UCSD-AML1 (cell line): Measurements from ENCODE around the gene OBSL1.
A peak's percentile ranks its signal among the peaks of the same experiment; 100 is the strongest.

Experiments
- DNase-seq: peaks from one replicate; lab custom pipeline; 2025; ENCODE audit not compliant: unreplicated experiment; lab: John Stamatoyannopoulos, UW

Gene OBSL1

DNA sequence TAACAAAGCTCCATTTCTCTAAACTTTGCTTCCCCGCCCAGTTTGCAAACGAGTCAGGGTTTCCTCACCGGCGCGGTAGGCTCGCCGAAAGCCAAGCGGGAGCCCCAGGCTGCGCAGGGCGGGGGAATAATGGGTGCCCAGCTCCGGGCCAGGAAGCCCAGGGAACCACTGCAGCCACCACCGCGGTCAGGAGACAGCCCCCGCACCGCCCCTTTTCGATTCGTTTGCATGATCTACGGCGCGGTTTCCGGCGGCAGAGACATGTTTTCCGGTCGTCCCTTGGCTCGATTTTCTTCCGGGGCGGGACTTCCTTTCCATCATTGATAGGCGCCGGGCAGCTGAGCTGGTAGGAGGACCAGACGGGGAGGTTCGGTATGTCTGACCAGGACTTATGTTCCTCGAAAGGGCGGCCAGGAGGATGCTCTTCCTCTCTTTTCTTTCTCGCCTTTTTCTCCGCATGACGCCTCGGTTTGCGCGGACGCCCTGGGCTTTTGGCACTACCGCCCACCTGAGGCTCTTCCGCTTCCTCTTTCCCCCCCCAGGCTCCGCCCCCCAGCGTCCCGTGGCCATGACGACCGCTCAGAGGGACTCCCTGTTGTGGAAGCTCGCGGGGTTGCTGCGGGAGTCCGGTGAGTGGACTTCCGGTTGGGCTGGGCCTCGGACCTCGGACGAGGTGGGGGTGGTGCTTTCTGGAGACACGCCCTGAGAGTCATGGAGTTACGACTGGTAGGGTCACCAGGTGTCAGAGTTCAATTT is 26.4 kb upstream of the OBSL1 start, which contains the start of gene STK11IP:
TSS of gene STK11IP (plus strand) at position 306 of the 756 bp plus-strand sequence. CDS start at position 569, 263 bp downstream.
- DNase-seq: peak; percentile 96

GRCh38 chr2:219596954-219597551 is 25.7 kb upstream of the OBSL1 start:
- no peak for DNase-seq

DNA sequence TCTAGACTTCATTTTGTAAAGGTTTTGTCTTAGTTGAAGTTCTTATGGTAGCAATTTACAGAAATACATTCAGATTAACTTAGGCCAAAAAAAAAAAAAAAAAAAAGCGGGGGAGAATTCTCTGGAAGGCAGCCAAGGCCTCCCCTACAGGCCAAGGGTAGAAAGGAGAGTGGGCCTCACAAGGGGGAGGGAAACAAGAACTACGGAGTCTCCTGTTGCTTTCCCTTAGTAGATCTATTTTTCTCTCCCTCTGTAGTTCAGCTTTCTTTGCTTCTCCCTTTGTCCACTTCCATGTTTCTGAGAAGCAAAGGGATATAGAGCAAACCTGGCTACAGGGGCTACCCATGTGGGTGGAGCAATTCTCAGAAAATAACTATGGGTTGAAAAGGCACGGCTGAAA is 23.9 kb upstream of the OBSL1 start:
- DNase-seq: no peak

DNA sequence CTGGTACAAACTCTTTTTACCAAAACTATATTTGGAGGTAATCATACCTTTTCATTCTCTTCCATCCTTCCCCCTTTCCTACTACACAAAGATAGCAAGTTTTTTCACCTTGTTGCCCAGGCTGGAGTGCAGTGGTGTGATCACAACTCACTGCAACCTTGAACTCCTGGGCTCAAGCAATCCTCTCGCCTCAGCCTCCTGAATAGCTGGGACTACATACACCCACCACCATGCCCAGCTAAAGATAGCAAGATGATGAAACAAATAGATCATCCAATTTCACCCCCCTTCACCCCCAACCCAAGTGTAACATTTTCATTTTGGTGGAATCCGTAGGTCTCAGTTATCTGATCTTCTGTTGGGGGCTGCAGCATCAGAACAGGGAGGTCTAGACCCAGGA is 21.8 kb upstream of the OBSL1 start:
- DNase-seq: no peak

GRCh38 chr2:219592736-219593135 is 21.4 kb upstream of the OBSL1 start:
- no peak for DNase-seq

GRCh38 chr2:219591091-219591490 is 19.8 kb upstream of the OBSL1 start:
- DNase-seq: no peak

DNA sequence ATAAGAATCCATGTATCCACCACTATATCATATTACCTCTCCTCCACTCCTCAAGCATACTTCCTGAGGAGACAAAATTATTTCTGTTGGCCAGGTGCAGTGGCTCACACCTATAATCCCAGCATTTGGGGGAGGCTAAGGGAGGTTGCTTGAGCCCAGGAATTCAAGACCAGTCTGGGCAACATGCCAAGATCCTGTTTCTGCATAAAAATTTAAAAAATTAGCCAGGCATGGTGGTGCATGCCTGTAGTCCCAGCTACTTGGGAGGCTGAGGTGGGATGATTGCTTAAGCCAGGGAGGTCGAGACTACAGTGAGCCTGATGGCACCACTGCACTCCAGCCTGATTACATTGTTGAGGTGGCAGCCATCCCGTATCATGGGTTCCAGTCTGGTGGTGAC is 10.0 kb upstream of the OBSL1 start:
- no peak for DNase-seq

DNA sequence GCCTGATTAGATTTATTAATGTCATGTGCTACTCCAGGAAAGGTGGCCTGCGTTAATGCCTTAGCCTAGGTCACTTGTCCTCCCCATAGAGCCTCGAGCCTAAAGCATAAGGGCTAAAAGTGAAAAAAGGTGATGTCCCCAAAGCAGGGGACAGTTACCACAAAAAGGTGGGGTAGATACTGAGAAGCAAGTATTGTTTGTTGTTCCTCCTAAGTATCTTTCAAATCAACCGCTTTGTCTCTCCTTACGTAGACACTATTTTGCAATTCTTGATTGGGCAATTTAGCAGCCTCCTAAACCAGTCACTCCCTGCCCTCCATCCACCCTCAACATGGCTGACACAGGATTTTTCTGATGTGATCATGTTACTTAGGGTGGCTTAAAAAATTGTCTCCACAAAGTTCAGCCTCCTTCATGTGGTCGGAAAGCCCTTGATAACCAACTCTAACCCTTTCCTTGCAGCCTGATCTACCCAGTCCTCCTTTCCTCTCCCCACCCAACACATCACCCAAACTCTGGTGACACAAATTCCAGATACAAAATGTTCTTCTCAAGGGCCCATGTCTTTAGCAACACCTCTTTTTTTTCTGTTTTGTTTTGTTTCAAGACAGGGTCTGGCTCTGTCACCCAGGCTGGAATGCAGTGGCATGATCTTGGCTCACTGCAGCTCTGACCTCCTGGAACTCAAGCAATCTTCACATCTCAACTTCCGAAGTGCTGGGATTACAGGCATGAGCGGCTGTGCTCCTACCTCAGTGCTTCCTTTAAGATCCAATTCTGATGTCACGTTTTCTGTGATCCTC is 7.7 kb upstream of the OBSL1 start:
- DNase-seq: no peak

- DNase-seq: no peak
Observed at GRCh38 chr2:219576505-219577388, 5.4 kb upstream of the OBSL1 start.

DNA sequence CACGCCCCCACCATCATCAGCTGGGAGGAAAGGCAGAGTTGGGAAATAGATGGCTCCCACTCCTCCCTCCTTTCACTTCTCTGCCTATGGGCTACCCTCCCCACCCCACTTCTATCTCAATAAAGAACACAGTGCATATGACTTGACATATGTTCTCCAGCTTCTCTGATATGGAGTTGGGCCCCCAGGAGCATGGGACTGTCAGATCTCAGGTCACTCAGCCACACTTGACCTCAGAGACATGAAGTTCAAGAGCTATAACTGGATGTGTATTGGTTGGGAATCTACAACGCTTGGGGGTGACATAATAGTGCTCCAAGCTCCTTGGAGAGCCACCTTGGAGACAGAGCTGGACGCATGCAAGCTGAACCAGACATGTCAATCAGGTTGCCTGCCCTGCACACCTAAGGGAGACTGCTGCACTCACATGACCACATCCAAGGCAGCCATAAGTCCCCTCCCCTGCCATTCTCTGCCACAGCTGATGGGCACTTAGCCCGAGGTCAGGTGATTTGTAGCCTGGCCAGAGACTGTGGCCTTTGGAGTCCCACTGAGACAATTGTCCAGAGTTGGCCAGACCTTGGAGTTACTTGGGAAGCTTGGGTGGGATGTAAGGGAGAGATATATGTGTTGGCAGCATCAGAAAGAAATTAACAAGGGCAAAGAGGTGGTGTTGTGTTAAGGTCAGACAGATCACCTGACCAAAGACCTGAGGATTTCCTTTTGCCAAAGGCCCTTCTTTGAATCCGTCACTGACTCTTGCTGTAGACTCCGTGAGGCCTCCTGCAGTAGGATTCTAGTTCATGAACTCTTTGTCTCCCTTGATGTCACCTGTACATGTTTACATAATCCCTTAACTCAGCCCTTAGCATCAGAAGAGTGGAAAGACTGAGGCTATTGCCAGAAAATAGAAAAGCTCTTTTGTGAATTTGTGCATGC is 4.5 kb upstream of the OBSL1 start:
- no peak for DNase-seq

GRCh38 chr2:219574484-219575311 is 3.4 kb upstream of the OBSL1 start:
- no peak for DNase-seq

DNA sequence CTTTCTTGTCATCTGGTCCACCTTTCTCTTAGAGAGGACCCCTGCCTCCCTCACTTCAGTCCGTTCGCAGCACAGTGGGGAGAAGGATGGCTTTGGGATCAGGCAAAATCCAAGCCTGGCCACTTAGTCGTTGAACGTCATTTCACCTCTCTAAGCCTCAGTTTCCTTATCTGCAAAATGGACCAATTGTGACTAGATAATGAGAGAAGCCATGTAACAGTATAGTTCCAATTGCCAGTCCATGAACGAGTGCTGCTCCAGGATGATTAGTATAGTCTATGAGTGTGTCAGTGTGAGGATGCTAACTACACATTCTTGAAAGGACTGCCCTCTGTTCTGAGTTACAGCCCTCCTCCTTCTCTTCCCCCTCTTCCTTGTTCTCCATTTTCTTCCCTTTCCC is 1.8 kb upstream of the OBSL1 start:
- DNase-seq: no peak

DNA sequence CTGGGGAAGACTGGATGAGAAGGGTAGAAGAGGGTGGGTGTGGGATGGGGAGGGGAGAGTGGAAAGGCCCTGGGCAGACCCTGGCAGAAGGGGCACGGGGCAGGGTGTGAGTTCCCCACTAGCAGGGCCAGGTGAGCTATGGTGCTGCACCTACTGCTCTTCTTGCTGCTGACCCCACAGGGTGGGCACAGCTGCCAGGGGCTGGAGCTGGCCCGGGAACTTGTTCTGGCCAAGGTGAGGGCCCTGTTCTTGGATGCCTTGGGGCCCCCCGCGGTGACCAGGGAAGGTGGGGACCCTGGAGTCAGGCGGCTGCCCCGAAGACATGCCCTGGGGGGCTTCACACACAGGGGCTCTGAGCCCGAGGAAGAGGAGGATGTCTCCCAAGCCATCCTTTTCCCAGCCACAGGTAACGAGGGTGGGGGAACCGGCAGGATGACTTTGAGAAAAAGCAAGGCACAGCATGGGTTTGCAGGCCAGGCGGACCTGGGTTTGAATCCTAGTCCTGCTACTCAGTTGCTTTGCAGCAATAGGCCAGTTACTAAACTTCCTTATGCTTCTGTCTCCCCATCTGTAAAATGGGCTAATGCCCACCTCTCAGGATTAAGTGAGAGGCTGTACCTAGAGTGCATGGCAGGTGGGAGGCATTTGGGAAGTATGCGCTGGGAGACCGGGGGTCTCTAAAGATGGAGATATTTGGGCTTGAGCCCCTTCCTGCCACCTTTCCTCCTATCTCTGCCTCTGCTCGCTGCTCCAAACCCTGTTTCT is 1.1 kb upstream of the OBSL1 start, which contains the start of gene INHA:
TSS of gene INHA (plus strand) at position 74 of the 765 bp plus-strand sequence. CDS start at position 139, 65 bp downstream.
- no peak for DNase-seq

GRCh38 chr2:219570924-219571310 is 422 bp downstream of the OBSL1 start:
- no peak for DNase-seq

GRCh38 chr2:219570194-219570923 is 980 bp downstream of the OBSL1 start:
- DNase-seq: peak; percentile 28

DNA sequence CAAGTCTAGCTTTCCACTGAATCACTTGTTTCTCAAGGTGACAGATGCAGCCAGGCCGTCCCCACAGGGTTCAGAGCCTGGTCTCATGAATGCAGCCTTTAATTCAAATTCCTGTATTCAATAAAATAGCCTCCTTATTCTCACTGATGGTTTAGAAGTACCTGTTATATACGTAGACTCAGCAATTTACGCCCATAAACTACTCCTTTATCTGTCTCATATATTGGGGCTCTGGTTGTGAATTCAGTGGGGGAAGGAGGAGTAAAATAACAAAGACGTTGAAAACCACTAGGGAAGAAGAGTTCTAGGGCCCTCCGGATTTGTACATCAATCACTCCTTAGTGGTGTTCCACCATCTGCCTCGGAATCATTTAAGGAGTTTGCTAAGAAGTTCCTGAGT is 1.7 kb downstream of the OBSL1 start:
- DNase-seq: no peak

GRCh38 chr2:219569041-219569440 is 2.3 kb downstream of the OBSL1 start:
- DNase-seq: no peak
